Fibroblast of upper back skin (primary cell): ENCODE data around the gene ATXN1L.
"Not testable (repeated sequence)": the region's sequence is repeated elsewhere in the genome, so short reads cannot be mapped to it uniquely, and the experiment has no call there.

ENCODE experiments used
- DNase-seq: peaks from one replicate; pipeline ENCODE4 v3.0.0-alpha.2; 2013

ATXN1L gene

DNA sequence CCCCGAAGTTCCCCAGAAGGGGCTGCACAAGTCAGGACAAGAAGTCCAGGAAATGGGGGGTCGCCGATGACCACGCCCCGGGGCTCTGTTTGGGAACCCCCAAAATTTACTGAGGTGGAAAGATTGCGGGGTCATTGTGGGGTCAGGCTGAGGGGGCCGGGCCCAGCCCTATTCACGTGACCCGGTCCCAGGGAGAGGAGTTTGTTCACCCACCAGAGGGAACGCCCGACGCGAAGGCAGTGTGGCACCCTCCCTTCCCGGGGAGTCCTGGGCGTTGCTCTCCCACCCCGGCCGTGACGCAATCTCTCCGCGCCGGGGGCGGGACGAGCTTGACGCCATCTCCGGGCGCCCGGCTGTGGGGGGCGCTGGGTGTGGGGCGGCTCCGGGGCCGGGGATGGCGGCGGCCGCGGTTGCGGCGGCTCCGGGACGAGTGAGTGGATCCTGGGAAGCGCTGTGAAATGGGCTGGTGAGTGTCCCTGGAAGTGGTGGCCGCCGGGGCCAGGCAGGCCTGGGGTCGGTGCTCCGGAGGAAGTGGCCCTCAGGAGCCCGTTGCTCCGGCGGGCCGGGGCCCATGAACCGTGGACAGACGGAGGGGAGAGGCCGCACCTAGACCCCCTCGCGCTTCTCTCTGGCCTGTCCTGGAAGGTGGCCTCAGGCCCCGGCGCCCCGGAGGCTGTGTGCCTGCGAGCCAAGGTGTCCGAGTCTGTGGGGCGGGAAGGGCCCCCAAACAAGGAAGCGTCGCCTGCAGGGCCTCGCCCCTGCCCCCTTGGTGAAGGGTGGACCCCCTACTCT is at the start of gene ATXN1L:
Gene ATXN1L, plus strand, starts transcription at position 338 of the 792 bp plus-strand sequence. CDS start 3,765 bp downstream, outside the sequence.
- peak; percentile 92 for DNase-seq

DNA sequence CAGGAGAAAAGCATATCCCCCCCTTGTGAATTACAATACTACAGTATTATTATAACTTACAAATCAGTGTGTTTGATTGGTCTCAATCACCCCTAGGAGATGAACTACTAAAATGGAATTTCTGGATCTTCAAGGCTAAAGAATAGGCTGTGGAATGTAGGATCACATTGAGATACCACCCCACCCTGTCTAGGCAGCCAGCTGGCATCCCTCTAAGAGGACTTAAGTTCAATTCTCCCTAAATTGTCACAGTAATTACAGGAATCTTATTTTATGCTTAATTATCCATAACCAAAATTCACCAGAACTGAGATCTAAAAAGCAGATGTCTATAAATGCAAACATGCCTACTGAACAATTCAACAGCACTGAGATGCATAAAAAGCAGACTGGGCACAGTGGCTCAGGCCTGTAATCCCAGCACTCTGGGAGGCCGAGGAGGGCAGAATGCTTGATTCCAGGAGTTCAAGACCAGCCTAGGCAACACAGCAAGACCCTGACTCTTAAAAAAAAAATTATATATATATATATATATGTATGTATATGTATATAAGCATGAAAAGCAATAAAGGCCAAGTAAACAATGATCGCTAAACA is 49.2 kb upstream of the ATXN1L start:
- peak; percentile 18 for DNase-seq

DNA sequence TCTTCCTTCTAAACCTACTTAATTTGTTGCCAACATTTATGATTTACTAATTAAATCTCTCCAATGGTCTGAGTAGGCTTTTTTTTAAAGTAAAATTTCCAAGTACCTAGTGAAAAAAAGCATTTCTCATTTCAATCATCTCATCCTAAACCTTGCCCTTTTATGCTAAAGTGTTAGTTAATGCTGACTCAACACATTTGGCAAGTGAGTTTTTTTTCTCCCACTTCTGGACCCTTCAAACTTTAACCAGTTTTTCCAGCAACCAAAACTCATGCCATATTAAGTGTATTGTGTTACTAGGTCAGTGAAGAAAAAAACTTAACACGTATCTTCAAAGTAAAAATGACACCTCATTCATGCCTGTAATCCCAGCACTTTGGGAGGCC is 42.5 kb upstream of the ATXN1L start:
- no peak for DNase-seq

DNA sequence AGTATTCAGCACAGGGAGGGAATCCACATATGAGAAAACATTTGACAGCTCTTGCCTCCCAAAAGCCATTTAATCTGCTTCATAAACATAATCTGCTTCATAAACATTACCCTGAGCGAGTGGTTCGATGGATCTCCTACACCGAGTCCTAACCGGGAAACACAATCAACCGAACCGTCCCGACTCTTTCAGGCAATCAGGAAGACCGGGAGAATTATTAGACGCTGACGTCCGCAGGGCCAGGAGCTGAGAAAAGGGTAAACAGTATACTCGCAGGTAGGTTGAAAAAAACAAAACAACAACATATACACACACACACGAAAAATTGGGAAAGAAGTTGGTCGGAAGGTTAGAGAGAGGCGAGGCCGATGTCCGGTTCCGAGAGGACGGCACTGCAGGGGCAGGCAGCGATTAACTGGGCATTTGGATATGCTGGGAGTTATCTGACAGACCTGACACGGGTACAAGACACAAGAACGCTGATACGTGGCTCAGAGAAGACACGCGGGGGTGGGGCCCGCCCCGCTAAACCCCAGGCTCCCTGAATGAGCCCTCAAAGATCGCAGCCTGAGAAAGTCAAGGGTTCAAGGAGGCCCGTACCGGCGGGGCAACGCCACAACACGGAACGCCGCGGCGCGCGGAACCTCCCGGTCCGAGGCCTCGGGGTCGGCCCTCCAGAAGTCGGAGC is 37.7 kb upstream of the ATXN1L start:
- peak; percentile 4 for DNase-seq

GRCh38 chr16:71808593-71809459 is 37.0 kb upstream of the ATXN1L start, which contains the start of gene AP1G1:
TSS of gene AP1G1 (minus strand) at chr16:71808834. CDS start at chr16:71789479, 19,355 bp downstream.
- DNase-seq, result peak; percentile 98

DNA sequence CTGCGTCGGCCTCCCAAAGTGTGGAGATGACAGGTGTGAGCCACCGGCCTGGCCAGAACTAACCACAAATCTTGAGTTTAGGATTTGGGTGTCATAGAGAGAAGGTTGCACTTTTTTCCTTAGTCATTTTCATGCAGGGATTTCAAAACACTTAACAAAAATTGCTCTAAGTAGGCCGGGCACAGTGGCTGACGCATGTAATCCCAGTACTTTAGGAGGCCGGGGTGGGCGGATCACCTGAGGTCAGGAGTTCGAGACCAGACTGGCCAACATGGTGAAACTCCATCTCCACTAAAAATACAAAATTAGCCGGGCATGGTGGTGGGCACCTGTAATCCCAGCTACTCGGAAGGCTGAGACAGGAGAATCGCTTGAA is 35.6 kb upstream of the ATXN1L start:
- not testable (repeated sequence) for DNase-seq

DNA sequence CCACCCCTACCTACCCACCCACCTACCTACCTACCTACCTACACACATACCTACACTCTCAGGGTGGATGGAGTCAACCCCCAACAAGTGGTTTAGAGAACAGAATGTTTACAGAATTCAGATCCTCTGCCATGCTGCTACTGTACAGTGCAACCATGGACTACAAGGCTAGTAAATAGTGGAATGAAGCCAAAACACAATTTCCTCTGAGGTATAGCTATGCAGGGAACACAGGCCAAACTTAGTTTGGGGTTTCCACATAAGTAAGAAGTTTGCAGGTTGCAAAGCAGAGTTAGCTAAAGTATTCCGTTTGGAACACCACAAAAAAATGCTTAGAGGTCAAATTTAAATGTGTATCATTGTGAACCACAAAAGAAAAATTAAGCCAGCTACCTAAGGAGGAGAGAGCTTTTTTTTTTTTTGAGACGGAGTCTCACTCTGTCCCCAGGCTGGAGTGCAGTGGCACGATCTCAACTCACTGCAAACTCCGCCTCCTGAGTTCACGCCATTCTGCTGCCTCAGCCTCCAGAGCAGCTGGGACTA is 34.4 kb upstream of the ATXN1L start:
- DNase-seq, result peak; percentile 8

GRCh38 chr16:71817155-71817500 is 28.6 kb upstream of the ATXN1L start:
- not testable (repeated sequence) for DNase-seq

- DNase-seq, result no peak
Measured at GRCh38 chr16:71826533-71827017, 19.2 kb upstream of the ATXN1L start.

DNA sequence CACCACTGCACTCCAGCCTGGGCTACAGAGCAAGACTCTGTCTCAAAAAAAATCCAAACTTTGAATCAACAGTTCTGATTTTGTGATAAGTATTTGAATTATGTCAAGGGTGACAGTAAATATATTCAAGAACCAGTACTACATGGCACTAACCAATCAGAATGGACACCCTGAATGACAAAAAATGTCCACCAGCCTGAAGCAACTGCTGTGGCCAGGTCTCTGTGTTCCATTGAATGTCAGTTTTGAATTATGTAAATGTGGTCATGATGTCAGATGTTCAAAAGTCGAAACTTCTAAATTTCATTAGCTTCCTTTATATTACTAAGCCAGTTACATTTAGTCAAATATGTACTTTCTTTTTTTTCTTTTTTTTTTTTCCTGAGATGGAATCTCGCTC is 15.4 kb upstream of the ATXN1L start:
- no peak for DNase-seq

DNA sequence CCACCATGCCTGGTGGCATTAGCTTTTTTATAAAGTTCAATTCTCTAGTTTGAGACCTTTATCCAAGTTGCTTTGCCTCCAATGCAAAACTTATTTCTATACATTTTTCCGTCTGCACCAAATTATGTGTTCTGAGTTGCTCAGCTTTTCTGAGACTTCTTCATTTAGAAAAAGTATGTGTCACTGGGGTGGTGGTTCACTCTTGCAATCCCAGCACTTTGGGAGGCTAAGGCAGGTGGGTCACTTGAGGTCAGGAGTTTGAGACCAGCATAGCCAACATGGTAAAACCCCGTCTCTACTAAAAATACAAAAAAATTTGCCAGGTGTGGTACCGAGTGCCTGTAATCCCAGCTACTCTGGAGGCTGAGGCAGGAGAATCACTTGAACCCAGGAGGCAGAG is 14.1 kb upstream of the ATXN1L start:
- DNase-seq, result not testable (repeated sequence)

DNA sequence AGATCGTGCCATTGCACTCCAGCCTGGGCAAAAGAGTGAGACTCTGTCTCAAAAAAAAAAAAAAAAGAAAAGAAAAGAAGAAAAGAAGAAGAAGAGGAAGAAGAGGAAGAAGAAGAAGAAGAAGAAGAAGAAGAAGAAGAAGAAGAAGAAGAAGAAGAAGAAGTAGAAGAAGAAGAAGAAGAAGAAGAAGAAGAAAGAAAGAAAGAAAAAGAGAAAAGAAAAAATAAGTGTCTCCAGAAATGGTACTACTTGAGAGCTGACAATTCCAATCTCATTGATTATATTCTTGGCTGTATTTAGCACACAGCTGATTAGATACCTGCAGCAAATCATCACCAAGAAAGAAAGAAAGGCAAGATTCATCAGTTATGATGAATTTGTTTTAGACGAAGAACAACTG is 13.7 kb upstream of the ATXN1L start:
- not testable (repeated sequence) for DNase-seq

DNA sequence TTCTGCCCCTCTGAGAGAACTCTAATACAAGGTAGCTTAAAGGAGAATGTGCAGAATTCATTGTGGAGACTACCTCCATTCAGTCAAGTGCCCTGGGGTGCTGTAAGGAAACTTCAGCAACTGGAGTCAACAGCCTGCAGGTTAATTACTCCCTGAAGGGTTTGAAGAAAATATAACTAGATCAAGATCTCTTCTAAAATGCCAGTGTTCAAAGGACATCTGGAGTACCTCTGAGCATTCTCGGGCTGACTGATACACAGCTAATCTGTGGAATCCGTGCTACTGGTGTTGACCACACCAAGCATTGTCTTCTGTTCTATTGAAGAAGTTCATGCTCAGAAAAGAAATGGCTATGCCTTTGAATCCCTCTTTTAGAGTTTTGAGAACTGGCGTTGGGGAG is 11.5 kb upstream of the ATXN1L start:
- no peak for DNase-seq

DNA sequence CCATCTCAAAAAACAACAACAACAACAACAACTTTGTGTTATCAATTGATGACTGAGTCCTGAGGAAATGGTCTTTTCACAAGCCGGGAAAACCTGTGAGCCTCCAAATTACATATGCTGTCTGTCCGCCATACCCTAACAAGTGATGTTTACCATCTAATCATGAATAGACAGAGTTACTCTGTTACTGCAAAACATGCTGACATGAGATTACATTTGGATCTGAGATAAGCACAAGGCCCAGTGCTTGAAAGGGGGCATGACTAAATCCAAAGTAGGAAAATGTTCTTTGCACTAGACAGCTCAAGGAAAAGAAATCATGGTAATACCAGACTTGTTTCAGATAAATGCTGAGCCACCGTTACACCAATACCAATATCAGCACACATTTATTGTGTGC is 8.6 kb upstream of the ATXN1L start:
- DNase-seq, result no peak

- DNase-seq, result peak; percentile 50
Measured at GRCh38 chr16:71840052-71840451, 5.7 kb upstream of the ATXN1L start.

DNA sequence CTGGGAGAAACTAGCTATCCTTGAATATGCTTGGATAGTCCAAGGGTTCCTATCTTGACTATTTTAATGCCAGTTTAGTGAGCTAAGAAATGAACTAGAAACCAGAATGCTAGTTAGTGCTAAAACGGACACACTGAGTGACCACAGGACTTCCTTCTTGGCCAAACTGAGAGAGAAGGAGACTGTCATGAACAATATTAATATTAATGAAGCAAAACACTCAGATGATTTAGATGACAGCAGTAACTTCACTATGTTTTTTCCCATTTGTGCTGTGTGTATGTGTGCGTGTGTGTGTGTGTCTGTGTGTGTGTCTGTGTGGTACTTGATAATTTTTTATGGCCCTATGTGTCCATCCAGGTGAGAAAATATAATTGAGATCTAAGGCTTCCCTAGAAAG is 2.2 kb upstream of the ATXN1L start:
- DNase-seq, result no peak

DNA sequence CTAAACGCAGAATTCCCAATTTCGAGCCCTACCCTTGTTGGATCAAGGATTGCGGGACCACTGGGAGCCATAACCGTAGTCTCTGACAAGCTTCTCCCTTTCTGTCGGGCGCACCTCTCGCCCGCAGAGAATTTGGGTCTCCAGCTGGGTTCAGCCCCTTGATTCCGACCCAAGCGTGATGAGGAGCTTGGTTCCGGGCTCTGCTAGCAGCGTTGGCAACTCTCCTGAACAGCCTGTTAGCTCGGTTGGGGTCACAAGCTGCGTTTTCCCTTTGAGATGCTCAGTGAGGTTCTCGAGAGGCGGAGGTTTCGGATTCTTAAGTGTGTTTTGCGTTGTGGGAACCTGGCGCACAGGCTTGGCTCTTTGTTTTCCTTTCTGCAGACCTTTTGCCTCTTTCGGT is 655 bp downstream of the ATXN1L start:
- DNase-seq, result no peak

DNA sequence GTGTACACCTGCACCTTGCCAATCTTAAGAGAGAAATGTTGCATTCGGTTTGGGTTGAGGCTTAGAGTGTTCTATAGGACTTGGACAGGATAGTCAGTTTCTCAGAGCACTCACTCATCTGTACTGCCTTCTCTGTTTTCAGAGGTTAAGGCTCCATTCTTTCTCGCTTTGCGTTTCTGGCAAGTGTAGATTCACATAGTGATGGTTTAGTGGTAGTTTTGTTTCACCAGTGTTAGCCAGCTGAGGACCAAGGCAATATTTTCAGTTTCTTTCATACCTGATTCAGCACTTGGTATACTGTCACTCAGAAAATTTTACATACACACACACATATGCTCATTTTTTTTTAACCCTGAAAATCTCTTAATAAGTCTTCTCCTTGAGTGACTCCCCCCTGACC is 1.3 kb downstream of the ATXN1L start:
- DNase-seq, result no peak

- no peak for DNase-seq
Measured at GRCh38 chr16:71848622-71849021, 2.8 kb downstream of the ATXN1L start.

GRCh38 chr16:71851746-71852145 is 6.0 kb downstream of the ATXN1L start:
- DNase-seq, result no peak

DNA sequence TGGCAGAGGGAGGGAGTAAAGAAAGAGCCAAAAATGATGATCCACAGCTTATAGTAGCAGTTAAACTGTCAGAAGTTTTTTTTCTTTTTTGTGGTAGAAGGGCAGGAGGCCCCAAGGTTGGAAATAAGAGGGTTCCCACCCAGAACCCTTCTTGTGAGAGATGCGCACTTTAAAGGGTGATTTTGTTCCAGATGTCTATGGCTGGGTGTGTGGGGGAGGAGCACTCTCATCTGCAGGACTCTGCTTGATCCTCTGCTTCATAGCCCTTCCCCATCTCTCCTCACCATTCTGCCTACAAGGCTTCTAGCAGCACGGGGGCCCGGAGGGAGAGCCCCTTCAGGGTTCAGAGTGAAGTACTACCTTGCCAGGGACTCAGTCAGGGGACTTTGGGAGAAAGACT is 6.4 kb downstream of the ATXN1L start:
- DNase-seq, result no peak

DNA sequence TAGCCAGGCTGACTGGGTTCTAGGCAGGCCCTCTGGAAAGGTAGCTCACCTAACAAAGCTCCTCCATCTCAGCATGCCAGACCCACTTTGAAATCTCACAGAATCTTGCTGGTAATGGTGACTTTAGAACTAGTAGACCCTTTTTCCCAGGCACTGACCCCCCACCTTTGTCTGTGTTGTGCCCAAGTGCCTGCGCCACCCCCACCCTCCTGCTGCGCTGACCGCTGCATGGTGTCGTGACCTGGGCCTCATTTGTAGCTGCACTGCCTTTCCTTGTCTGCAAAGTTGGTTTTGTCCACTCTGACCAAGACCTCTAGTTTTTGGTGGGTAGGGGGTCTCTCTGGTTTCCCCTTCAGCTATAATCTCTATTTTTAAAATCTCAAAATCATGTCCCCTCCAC is 6.8 kb downstream of the ATXN1L start:
- no peak for DNase-seq

GRCh38 chr16:71853413-71853812 is 7.6 kb downstream of the ATXN1L start:
- no peak for DNase-seq
